Hematopoietic multipotent progenitor cell treated with erythropoietin and hydrocortisone succinate and interleukin-3 and kit ligand, for 4 days (in vitro differentiated cells): ENCODE results near the gene CDKN1A.
"Not testable (repeated sequence)": the region's sequence is repeated elsewhere in the genome, so short reads cannot be mapped to it uniquely, and the experiment has no call there.

Experiments used
- DNase-seq: peaks from one replicate; pipeline ENCODE4 v3.0.0-alpha.2; 2015

Gene CDKN1A

DNA sequence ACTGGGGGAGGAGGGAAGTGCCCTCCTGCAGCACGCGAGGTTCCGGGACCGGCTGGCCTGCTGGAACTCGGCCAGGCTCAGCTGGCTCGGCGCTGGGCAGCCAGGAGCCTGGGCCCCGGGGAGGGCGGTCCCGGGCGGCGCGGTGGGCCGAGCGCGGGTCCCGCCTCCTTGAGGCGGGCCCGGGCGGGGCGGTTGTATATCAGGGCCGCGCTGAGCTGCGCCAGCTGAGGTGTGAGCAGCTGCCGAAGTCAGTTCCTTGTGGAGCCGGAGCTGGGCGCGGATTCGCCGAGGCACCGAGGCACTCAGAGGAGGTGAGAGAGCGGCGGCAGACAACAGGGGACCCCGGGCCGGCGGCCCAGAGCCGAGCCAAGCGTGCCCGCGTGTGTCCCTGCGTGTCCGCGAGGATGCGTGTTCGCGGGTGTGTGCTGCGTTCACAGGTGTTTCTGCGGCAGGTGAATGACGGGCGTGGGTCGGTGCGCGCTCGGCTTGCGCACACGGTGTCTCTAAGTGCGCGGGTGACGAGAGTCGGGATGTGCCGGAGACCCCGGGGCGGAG lies at the start of gene CDKN1A:
TSS of gene CDKN1A (plus strand) at position 227 of the 555 bp plus-strand sequence. CDS start 5,388 bp downstream, outside the sequence.
- DNase-seq: peak; percentile 91

DNA sequence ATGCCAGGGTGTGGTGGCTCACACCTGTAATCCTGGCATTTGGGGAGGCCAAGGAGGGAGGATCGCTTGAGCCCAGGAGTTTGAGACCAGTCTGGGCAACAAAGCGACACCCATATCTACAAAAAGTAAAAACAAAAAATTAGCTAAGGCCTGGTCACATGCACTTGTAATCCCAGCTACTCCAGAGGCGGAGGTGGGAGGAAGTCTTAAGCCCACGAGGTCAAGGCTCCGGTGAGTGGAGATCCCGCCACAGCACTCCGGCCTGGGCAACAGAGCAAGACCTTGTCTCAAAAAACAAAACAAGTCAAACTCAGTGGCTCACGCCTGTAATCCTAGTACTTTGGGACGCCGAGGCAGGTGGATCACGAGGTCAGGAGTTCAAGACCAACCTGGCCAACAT lies 48.7 kb upstream of the CDKN1A start:
- no peak for DNase-seq

DNA sequence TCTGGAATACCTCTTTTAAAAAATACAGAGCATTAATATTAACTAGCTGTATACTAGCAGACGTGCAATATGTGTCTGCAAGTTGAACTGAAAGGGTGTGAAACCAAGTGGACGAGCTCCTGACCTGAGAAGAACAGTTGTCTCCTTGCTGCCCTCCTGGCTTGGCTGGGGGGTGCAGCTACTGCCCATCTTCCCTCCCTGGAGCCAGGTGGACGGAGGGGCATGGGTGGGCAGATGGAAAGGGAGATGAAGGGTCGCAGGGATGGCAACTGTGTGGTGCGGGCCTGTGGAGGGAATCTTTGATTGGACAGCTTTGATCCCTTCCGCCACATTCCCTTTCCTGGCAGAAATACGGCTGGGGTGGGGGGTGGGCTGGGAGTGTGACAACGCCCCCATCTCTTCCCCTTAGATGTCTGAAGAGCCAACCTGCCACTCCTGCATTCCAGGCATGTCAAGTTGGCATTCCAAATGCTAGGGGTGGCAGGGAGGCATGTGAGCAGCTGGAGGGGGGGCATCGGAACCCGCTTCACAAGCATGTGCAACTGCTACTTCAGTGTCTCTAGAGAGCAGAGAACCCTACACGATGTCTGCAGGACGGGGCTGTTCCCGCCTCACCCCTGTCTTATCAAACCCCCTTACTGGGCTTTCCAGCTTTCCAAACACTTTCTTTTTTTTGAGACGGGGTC lies 47.0 kb upstream of the CDKN1A start:
- DNase-seq: no peak

DNA sequence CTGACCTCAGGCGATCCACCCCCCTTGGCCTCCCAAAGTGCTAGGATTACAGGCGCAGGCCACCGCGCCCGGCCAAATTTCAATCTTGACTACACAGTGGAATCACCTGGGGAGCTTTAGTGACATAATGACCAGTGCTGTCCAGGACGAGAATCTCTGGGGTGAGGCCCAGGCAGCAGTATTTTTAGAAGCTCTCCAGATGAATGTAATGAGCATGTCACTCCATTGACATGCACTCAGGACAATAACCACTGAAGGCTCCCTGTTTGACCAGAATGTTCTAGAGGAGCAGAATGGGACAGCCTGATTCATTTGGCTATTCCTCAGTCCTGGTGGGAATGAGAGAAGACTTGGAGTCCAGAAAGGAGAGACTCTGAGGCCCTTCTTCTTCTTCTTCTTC lies 45.1 kb upstream of the CDKN1A start:
- DNase-seq: no peak

DNA sequence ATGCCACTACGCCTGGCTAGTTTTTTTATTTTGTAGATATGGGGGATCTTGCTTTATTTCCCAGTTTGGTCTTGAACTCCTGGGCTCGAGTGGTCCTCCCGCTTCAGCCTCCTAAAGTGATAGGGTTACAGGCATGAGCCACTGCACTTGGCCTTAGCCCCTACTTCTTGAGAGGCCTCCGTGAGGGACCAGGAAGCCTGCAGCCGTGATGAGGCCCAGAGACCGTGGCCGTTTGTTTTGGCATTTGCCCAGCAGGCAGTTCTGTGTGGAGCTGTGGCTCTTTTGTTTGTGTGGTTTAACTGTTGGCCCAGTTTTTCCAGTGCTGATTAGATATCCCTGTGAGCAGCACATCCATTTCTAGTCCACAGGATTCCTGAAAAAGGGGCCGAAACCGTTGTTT lies 44.6 kb upstream of the CDKN1A start:
- DNase-seq: peak; percentile 62

DNA sequence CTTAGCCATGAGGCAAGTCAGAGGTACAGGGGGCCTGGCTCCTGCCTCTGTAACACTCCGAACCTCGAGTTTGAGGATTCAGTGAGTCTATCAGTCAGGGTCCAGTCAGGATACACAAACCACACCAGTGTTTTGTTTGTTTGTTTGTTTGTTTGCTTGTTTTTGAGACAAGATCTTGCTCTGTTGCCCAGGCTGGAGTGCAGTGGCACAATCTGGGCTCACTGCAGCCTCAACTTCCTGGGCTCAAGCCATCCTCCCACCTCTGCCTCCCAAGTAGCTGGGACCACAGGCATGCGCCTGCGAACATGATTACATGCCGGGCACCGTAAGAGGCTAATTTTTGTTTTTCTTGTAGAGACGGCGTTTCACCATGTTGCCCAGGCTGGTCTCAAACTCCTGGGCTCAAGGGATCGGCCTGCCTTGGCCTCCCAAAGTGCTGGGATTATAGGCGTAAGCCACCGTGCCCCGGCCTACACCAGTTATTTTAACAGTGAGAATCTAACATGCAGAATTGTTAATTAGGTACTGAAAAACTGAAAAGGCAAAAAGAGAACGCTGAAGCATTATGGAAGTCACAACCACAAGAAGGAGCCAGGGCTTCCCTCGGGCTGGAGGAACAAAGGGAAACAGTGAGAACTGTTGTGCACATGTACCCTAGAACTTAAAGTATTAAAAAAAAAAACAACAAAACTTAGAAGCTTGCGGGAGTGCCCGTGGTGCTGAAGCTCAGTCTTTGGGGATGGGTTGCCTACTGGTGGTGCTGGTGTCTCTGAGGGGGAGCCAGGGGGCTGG lies 44.0 kb upstream of the CDKN1A start:
- DNase-seq: no peak

DNA sequence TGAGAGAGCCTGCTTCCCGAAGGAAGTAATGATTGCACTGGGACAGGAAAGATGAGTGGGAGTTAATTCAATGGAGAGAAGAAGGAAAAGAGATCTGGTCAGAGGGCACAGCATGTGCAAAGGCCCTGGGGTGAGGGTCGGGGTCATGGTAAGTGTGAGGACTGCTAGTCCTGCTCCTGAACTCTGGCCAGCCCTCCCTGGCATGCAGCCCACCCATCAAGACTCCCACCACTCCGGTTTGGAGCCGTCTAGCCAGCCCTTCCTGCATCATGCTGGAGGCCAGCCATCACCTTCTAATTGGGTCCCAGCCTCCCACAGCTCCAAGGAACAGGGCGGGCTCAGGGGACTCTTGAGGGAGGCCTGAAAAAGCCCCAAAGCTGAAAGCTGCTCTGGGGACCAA lies 42.2 kb upstream of the CDKN1A start:
- no peak for DNase-seq

DNA sequence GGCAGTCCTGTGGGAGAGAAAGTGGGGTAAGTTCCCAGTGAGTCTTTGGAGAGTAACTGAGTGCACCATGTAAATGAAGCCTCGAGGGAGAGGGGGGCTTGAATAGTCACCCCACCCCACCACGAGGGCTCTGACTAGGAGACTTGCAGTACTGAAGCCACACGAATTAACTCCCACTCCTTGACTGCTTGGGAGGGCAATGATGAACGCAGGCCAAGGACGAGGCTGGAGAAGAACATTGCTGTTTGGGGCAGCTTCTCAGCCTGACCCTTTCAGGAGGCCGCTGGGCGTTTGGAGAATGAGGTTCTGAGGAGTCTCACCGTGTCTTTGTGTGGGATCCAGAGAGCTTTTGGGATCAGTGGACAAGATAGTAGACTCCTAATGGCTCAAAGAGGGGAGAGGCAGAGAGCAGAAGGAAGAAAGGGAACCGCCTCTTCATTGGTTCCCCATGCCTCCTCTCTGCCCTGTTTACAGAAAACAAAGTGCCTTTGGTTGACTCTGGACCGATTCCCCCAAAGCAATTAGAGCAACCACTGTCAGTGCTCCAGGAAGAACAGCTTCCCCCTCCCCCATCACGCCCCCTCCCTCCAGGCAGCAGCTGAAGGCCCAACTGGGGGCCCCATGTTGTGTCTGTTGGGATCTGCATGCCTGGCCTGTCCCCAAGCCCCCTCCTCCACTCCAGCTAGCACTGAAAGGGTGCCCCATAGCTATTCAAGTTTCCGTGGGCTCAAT lies 41.7 kb upstream of the CDKN1A start:
- no peak for DNase-seq

DNA sequence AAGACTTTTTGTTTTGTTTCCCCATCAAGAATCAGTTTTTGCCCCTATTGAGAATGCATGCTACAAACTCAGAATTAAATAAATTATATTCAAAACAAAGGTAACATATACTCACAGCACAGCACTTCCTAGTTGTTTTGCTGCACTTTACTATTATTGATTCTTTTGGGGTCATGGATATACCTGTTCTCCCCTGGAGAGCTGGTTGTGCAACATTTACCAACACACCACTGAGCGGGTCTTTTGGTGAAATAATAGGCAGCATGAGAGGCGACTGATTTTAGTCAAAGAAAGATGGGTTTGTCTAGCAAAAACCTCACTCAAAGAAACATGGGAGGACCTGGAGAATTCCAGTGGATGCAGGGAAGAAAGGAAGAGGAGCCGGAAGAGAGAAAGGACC lies 39.9 kb upstream of the CDKN1A start:
- DNase-seq: no peak

DNA sequence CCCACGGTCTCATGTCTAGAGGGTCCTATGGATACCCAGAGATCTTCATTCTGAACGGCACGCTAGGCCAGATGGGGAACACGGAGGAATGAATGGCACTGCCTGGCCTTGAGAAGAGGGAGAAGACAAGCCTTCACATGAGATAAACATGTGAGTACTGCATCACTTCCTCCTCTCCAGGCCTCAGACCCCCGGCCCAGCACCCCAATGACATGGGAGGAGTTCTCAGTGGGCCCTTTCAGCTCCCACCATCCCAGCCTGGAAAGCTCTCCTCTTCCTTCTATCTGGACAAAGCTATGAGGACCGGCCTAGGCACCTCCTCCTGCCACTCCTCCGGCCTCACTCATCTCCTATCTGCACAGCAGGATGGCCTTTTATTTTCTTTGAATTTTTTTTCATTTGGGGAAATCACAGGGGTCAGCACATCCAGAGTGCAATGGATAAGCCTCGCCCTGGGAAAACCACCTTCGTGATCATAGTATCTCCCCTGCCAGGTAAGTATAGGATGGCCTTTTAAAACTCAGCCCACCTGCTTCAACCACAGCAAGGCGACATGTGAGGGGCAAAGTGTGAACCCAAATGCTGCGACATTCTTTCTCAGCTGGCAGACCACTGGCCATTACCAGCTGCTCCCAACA lies 39.2 kb upstream of the CDKN1A start:
- no peak for DNase-seq

DNA sequence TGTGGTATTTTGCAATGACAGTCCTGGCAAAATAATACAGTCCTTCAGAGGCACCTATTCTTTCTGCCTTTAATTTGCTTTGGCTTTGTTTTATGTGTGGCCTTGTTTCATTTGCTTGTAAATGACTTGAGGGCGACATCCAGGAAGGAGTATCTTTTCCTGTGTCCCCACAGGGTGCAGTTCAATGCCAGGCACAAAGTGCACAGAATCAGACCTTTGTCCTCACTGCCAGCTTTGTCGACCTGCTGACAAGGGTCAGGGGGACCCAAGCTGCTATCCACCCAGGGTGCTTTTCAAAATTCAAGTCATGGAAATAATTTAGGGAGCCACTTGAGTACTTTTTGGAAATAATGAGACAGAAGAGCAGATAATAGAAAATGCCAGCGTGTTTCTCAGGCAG lies 37.0 kb upstream of the CDKN1A start:
- no peak for DNase-seq

DNA sequence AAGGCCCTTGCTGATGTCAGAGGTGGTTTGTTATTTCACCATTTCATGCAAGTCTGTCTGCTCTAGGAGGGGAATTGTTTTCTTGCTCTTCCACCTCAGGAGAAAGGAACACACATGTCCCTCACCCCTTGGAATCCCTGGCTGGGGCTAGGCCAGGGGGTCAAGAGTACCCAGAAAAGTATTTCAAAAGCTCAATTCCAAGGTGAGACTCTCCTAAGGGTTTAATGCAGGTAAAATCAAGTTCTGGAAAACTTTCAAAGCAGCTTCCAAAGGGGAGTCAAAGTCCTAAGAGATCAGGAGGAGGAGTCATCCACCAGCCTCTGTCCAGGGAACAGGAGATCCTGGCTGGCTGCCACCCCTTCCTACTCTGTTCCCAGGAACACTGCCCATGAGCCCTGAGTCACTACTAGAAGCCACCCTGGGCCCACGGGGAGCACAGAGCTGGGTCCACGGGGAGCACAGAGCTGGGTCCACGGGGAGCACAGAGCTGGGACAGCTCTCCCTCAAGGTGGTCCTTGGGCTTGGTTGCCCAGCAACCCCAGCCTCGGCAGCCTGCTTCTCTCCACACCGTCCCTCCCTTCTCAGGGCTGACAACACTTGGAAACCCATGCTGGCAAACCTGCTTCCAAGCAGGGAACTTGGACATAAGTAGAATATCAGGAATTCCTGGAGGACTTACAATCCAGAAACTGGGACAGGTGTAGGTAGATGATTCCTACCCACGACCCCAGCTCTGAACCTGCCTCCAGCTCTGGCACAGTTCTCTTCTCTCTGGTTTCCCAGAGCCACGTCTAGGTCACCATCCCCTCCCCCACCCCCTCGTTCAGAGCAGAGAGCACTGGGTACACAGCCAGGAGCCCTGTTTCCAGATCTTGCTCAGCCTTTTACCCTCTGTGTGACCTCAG lies 35.3 kb upstream of the CDKN1A start:
- no peak for DNase-seq

DNA sequence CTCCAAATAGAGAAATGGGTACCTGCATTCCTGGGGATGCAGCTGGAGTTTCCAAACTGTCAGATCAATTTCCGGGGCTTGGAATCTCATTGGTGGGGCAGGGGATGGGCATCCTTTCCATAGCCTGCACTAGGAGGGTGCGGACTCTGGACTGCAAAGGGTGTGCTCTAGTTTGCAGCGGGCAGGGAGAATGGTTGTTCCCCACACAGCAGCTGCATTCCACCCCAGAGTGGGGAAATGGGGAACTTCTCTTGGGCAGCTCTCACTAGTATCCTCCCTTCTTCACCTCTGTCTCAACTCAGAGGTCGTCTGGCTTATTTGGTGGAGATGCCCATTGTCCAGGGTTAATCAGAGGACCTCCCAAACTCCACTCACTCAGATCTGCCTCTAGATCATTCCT lies 34.5 kb upstream of the CDKN1A start:
- no peak for DNase-seq

DNA sequence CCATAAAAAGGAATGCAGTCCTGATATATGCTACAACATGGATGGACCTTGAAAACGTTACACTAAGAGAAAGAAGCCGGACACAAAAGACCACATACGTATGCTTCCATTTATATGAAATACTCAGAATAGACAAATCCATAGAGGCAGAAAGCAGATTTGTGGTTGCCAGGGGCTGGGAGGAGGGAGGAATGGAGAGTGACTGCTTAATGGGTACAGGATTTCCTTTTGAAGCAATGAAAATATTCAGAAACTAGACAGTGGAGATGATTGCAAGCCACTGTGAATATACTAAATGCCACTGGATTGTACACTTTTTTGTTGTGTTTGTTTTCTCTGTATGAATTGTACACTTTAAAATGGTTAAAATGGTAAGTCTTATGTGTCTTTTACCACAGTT lies 29.4 kb upstream of the CDKN1A start:
- DNase-seq: no peak

DNA sequence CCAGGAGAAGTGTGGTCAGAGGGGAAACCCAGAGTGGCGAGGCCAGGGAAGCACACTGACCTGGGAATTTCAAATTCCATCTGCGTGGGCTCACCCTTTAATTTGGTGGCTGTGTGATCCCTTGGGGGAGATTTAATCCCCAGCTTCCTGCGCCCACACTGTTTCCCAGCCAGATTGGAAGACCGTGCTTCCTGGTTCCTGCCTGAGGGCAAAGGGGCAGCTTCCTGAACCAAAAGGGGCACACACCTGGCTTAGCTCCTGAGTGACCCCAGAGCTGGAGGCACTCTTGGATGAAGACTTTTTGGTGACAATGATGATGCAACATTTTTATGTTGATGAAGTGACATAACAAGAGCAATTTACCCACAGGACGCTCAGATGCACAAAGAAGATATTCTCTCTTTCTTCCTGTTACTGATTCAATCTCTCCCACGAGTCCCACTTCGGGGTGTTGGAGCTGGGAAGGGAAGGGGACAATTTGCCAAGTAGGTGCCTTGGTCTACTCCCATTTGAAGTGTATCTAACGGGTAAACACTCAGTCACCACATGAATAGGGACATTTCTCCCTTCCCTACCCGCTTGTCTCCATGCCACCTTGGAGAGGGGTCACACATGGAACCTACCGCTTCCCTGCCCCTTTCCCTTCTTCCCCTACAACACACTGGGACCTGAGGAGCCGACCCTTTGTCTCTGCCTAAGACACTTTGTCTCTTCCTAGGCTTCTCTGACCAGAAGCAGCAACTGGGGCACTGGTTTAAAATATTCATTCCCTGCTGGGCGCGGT lies 28.6 kb upstream of the CDKN1A start:
- peak; percentile 52 for DNase-seq

DNA sequence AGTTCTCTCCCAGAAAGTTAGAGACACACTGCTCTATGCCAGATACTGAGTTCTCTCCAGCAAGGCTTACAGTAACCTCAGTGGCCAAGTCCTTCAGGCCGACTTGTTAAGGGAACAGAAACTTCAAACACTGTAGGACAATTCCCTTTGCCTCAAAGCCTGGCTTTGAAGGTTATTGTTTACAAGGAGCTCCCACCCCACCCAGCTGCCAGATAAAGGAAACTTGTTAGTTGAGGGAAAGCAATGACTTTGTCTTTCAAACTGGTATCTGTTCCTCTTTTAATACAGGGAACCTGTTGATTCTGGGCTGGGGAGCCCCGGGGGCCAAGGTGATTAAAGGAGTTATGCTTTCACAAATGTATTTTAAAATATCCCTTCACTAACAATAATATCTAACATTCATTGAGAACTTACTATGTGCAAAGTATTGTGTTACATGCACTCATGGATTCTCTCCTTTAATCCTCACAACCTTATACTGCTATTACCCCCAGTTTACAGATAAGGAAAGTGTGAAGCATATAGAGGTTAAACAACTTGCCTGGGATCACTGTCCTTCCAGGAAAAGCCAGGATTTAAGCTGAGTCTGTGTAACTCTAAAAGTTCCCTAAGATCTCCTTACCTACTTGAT lies 27.6 kb upstream of the CDKN1A start:
- peak; percentile 54 for DNase-seq

DNA sequence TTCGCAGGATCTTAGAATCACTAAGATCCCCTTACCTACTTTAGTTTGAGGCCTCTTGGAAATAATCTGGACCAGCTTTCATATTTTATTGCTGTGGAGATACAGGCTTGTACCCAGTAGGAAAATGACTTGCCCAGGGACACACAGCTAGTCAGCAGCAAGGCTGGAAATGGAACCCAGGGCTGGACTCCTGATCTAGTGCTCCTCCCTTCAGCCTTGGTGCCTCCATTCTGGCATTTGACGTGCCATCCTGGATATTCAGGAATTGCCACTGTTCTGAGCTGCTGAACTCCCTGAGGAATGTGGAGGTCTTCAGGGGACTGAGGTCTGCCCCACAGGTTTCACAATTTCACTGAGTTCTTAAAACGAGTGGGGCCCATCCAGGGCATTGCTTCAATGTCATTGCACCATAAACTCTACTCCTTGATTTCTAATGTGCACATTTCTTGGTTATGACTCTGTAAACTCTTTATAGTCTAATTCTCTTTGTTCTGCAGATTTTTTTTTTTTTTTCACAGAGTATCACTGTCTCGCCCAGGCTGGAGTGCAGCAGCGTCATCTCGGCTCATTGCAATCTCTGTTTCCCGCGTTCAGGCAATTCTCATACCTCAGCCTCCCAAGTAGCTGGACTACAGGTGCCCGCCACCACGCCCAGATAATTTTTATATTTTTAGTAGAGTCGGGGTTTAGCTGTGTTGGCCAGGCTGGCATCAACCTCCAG lies 26.7 kb upstream of the CDKN1A start:
- no peak for DNase-seq

DNA sequence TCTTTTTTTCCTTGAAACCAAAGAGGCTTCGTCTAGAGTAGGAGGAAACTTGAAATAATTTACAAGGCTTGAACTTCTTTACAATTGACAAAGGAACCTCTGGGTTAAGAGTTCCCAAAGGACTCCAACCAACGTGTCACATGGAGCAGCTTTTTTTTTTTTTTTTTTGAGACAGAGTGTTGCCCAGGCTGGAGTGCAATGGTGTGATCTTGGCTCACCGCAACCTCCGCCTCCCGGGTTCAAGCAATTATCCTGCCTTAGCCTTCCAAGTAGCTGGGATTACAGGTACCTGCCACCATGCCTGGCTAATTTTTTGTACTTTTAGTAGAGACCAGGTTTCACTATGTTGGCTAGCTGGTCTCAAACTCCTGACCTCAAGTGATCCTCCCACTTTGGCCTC lies 24.0 kb upstream of the CDKN1A start:
- DNase-seq: not testable (repeated sequence)

DNA sequence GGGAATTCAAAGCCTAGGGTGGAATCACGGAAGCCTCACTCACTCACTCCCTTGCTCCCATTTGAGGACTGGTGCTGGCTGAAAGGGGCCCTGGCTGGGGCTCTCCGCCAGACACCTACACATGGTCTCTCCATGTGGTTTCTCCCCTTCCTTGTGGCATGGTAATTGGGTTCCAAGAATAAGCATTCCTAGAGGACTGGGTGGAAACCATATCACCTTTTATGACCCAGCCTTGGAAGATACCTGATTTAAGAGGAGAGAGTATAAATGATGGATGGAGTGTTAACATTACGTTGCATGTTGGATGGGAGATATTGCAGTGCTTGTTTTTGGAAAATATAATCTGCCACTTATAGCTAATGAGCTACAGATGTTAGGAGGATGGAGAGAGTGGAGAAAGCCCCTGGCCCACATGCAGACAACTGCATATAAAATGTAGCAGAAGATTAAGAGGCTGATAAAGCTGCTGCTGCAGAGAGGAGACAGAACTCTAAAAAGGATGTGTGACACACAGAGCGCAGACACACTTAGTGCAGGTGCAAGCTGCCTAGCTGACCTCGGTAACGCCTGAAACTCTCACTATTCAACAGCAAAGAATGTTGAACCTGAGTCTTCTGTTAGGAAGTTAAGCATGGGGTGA lies 23.3 kb upstream of the CDKN1A start:
- DNase-seq: no peak
